Upper lobe of left lung (tissue), 6 donors: ENCODE results near the gene EYA2. TPM values are rescaled to one million over a fixed set of nuclear protein-coding genes. Genes with fewer than 3 reads are reported as not detected.

Experiments used
- ATAC-seq, 2 donors: fragments of 200-7000 bp; cut with Tn5 transposase; one replicate each; pipeline ENCODE4 v1.9.1; 2022; ENCODE audit warnings: mild to moderate bottlenecking in 2 of 2, moderate library complexity in 2 of 2; ENCODE audit not compliant: low FRiP score in 2 of 2
- DNase-seq, 2 donors: peaks; one replicate each; pipeline ENCODE4 v3.0.0-alpha.2; 2019 to 2020
- H3K27ac ChIP-seq, 4 donors: fragments of 200-600 bp; sonication (generic); one replicate each; pipeline ENCODE4 v1.5.1; 2016 to 2019
- H3K27me3 ChIP-seq, 4 donors: fragments of 200-600 bp; sonication (generic); one replicate each; pipeline ENCODE4 v1.5.1; 2017 to 2019
- H3K36me3 ChIP-seq, 4 donors: fragments of 200-600 bp; sonication (generic); one replicate each; pipeline ENCODE4 v1.5.1; 2016 to 2019
- H3K4me1 ChIP-seq, 4 donors: fragments of 200-600 bp; sonication (generic); one replicate each; pipeline ENCODE4 v1.5.1; 2018 to 2019
- H3K4me3 ChIP-seq, 4 donors: fragments of 200-600 bp; sonication (generic); one replicate each; pipeline ENCODE4 v1.5.1; 2017 to 2019; ENCODE audit warnings: mild to moderate bottlenecking in 2 of 4, moderate library complexity in 1 of 4
- H3K9me3 ChIP-seq, 4 donors: fragments of 200-600 bp; sonication (generic); one replicate each; pipeline ENCODE4 v1.5.1; 2018 to 2019
- CTCF ChIP-seq, 6 experiments: fragments of 450-650 bp in 4 of 6; fragments of 200-600 bp in 2 of 6; sonication (generic) in 2 of 6; IDR thresholded peaks; one replicate each; pipeline ENCODE4 v1.5.1; 2016 to 2019; ENCODE audit warnings: antibody characterized with exemption in 6 of 6
- EP300 ChIP-seq, 4 donors: sonication (generic); formaldehyde crosslinking; IDR thresholded peaks; one replicate each; pipeline ENCODE4 v1.5.1; 2017; ENCODE audit warnings: antibody characterized with exemption in 4 of 4, control low read depth in 2 of 4
- POLR2A ChIP-seq, 4 donors: fragments of 450-650 bp; IDR thresholded peaks; one replicate each; pipeline ENCODE4 v1.5.1; 2016 to 2017; ENCODE audit warnings: antibody characterized with exemption in 4 of 4, mild to moderate bottlenecking in 2 of 4
- POLR2AphosphoS5 ChIP-seq, 2 donors: sonication (generic); formaldehyde crosslinking; IDR thresholded peaks; one replicate each; pipeline ENCODE4 v1.5.1; 2017; ENCODE audit warnings: antibody characterized with exemption in 2 of 2
- WGBS, 2 donors: methylation state at CpG; one replicate each; pipeline ENCODE4 v1.1.5; 2017 to 2018; 5-methylcytosine and 5-hydroxymethylcytosine counted together
- total RNA-seq, 6 donors: library from RNA; depleted of rRNA in 4 of 6; stranded (reverse); fragments of >200 nt in 4 of 6; gene quantifications; one replicate each; pipeline versions ENCODE4 v1.1.0 to v1.2.1, GENCODE V29; 2016 to 2021
- donor health status: DM: no; HTN: no; CAD: no; lungs with moderate emphysema.
- donor health status: DM: no; HTN: yes; CAD: no; lungs with severe emphysema.

The EYA2 gene
- total RNA-seq, 6 donors from 2014 or later = 0.66 to 9.4 (median 3.0) TPM

GRCh38 chr20:47149939-47150338 lies 255.3 kb downstream of the EYA2 start:
- 89 to 92% methylated on average over 5 of the region's 5 CpGs for WGBS, 2 donors
- Histone ChIP-seq H3K27ac (no peak overlapping the region), H3K4me3 (no peak overlapping the region), H3K36me3 (no peaks in the 10 kb centered on the region), H3K9me3 (no peaks in the 10 kb centered on the region), H3K4me1 (no peaks in the 10 kb centered on the region), H3K27me3 (no peaks in the 10 kb centered on the region)
- ATAC-seq = no peak
- no peak for TF ChIP-seq EP300 (IDR thresholded peaks at IDR 0.05)
- no peak for TF ChIP-seq POLR2A (IDR thresholded peaks at IDR 0.05)
- no peak for TF ChIP-seq CTCF (IDR thresholded peaks at IDR 0.05)
- TF ChIP-seq POLR2AphosphoS5 (IDR thresholded peaks at IDR 0.05) = no peak
- no peak for DNase-seq

DNA sequence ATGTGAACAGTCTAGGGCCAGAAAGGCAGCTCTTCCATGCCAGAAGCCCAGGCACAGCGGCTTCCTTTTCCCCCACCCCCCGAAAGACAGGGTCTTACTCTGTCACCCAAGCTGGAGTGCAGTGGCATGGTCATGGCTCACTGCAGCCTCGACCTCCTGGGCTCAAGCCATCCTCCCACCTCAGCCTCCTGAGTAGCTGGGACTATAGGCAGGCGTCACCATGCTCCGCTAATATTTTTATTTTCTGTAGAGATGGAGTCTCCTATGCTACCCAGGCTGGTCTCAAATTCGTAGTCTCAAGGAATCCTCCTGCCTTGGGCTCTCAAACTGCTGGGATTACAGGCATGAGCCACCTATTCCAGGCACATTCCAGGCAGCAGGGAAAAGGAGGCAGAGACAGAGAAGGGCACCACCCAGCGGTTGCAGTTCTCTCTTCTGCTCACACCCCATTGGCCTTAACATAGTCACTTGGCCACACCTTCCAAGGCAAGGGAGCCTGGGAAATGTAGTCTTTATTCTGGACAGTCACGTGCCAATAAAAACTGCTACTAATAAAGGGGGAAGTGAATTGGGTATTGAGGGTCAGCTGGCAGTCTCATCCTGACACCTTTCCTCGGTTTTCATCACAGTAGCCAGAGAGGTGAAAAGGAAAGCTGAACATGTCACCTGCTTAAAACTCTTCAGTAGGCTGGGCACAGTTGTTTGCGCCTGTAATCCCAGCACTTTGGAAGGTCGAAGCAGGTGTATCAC lies 255.9 kb downstream of the EYA2 start:
- no peaks in the 10 kb centered on the region for H3K27me3 ChIP-seq
- peak; percentile 87 to 90 for ATAC-seq
- no peaks in the 10 kb centered on the region for H3K36me3 ChIP-seq
- H3K9me3 ChIP-seq = no peaks in the 10 kb centered on the region
- no peak for TF ChIP-seq POLR2AphosphoS5 (IDR thresholded peaks at IDR 0.05)
- TF ChIP-seq CTCF (IDR thresholded peaks at IDR 0.05) = peak; percentile 16 to 75 (median 58)
- no peaks in the 10 kb centered on the region for H3K4me1 ChIP-seq
- 65 to 66% methylated on average over 11 of the region's 11 CpGs for WGBS, 2 donors
- DNase-seq = peak in 1 of 2 donors; percentile 77
- no peak overlapping the region for H3K27ac ChIP-seq
- no peak overlapping the region for H3K4me3 ChIP-seq

DNA sequence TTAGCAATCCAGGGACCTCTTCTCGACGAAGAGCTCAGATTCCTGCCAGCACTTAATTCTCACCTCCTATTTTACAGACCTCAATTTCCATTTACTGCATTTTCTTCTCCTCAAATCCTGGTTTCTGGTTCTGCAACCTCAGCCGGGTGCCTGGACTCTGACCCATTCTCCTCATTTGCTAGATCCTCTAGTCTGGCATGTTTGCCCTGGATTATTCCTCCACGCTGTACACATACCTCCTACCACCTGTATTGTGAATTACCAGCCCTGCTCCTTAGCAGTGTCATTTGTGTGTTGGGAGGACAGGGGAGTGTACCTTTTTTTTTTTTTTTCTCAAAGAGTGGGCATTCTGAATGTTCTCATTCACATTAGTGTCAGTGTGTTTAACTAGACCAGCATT lies 257.4 kb downstream of the EYA2 start:
- 54 to 61% methylated on average over 4 of the region's 4 CpGs for WGBS, 2 donors

DNA sequence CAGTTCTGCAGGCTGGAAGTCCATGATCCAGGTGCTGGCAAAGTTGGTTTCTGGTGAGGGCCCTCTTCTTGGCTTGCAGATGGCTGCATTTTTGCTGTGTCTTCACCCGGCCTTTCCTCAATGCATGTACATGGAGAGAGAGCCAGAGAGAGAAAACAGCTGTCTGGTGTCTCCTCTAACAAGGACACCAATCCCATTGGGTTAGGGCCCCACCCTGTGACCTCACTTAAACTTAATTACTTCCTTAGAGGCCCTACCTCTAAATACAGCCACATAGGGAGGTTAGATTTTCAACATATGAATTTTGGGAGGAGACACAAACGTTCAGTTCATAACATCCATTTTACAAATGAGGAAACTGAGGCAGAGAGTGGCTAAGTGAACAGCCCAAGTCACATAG lies 259.4 kb downstream of the EYA2 start:
- no peak overlapping the region for H3K27ac ChIP-seq
- H3K9me3 ChIP-seq = no peaks in the 10 kb centered on the region
- ATAC-seq = no peak
- TF ChIP-seq POLR2A (IDR thresholded peaks at IDR 0.05) (no peak), CTCF (IDR thresholded peaks at IDR 0.05) (no peak), EP300 (IDR thresholded peaks at IDR 0.05) (no peak), POLR2AphosphoS5 (IDR thresholded peaks at IDR 0.05) (no peak)
- no peak for DNase-seq
- H3K4me3 ChIP-seq = no peak overlapping the region
- no peaks in the 10 kb centered on the region for H3K27me3 ChIP-seq
- whole genome bisulfite sequencing, 2 donors = 82 to 91% methylated on average over 2 of the region's 2 CpGs
- peaks cover 0 to 4% (median 0%) of the 10 kb centered on the region in 4 donors for H3K4me1 ChIP-seq
- H3K36me3 ChIP-seq = no peaks in the 10 kb centered on the region

More for the DNA sequence above, 257.4 kb downstream of the EYA2 start:
- Histone ChIP-seq H3K36me3 (no peaks in the 10 kb centered on the region), H3K4me3 (no peak overlapping the region), H3K27me3 (no peaks in the 10 kb centered on the region), H3K4me1 (peaks cover 0 to 4% (median 0%) of the 10 kb centered on the region in 4 donors), H3K27ac (no peak overlapping the region), H3K9me3 (no peaks in the 10 kb centered on the region)
- DNase-seq (no peak), ATAC-seq (no peak)
- TF ChIP-seq POLR2A (IDR thresholded peaks at IDR 0.05) = no peak
- TF ChIP-seq CTCF (IDR thresholded peaks at IDR 0.05) = no peak
- TF ChIP-seq EP300 (IDR thresholded peaks at IDR 0.05) = no peak
- TF ChIP-seq POLR2AphosphoS5 (IDR thresholded peaks at IDR 0.05) = no peak
